Measurements from ENCODE around the gene TNFRSF12A.

Gene TNFRSF12A

GRCh38 chr16:2985893-2986355 is 34.2 kb upstream of the TNFRSF12A start:
- H3K4me3 ChIP-seq (ENCODE audit: low read depth, low read length), result no peak overlapping the region
- DNase-seq (ENCODE audit: low read depth), result no peak
- TF ChIP-seq CTCF (IDR thresholded peaks at IDR 0.05; ENCODE audit: control insufficient read depth, extremely low read depth, insufficient read depth), result no peak

- no peak overlapping the region for H3K4me3 ChIP-seq (ENCODE audit: low read depth, low read length)
- no peak for DNase-seq (ENCODE audit: low read depth)
- TF ChIP-seq CTCF (IDR thresholded peaks at IDR 0.05; ENCODE audit: control insufficient read depth, extremely low read depth, insufficient read depth), result no peak
These were observed 33.5 kb upstream of the TNFRSF12A start for GRCh38 chr16:2986623-2987188.

- DNase-seq (ENCODE audit: low read depth), result no peak
- no peak for TF ChIP-seq CTCF (IDR thresholded peaks at IDR 0.05; ENCODE audit: control insufficient read depth, extremely low read depth, insufficient read depth)
- H3K4me3 ChIP-seq (ENCODE audit: low read depth, low read length), result no peak overlapping the region
These were observed 32.9 kb upstream of the TNFRSF12A start for GRCh38 chr16:2987286-2987685.

GRCh38 chr16:2987833-2988232 is 32.3 kb upstream of the TNFRSF12A start:
- no peak overlapping the region for H3K4me3 ChIP-seq (ENCODE audit: low read depth, low read length)
- TF ChIP-seq CTCF (IDR thresholded peaks at IDR 0.05; ENCODE audit: control insufficient read depth, extremely low read depth, insufficient read depth), result no peak
- no peak for DNase-seq (ENCODE audit: low read depth)

GRCh38 chr16:2988590-2989099 is 31.5 kb upstream of the TNFRSF12A start:
- no peak for DNase-seq (ENCODE audit: low read depth)
- no peak overlapping the region for H3K4me3 ChIP-seq (ENCODE audit: low read depth, low read length)
- no peak for TF ChIP-seq CTCF (IDR thresholded peaks at IDR 0.05; ENCODE audit: control insufficient read depth, extremely low read depth, insufficient read depth)

GRCh38 chr16:2990891-2991290 is 29.3 kb upstream of the TNFRSF12A start:
- DNase-seq (ENCODE audit: low read depth), result no peak
- H3K4me3 ChIP-seq (ENCODE audit: low read depth, low read length), result no peak overlapping the region
- no peak for TF ChIP-seq CTCF (IDR thresholded peaks at IDR 0.05; ENCODE audit: control insufficient read depth, extremely low read depth, insufficient read depth)
